Large intestine (tissue), 3 donors: ENCODE data around the gene ANKRA2. TPM values are rescaled to one million over a fixed set of nuclear protein-coding genes. Genes with fewer than 3 reads are reported as not detected.

Experiments
- DNase-seq, 2 donors: peaks; one replicate each; pipeline versions ENCODE4 v3.0.0 to v3.0.0-alpha.2; 2013
- H3K27ac ChIP-seq: one replicate; pipeline ENCODE4 v1.5.1; 2013; ENCODE audit warnings: low read length
- H3K27me3 ChIP-seq: 2 replicates; pipeline ENCODE4 v1.6.1; 2013; ENCODE audit warnings: low read length; ENCODE audit not compliant: control insufficient read depth, insufficient read depth
- H3K36me3 ChIP-seq: 2 replicates; pipeline ENCODE4 v1.6.1; 2013; ENCODE audit warnings: low read length; ENCODE audit not compliant: control insufficient read depth, insufficient read depth
- H3K4me1 ChIP-seq: one replicate; pipeline ENCODE4 v1.6.1; 2013; ENCODE audit warnings: low read length; ENCODE audit not compliant: control insufficient read depth, insufficient read depth
- H3K4me3 ChIP-seq: one replicate; pipeline ENCODE4 v1.5.1; 2013; ENCODE audit warnings: low read length
- H3K9me3 ChIP-seq: one replicate; pipeline ENCODE4 v1.6.1; 2013; ENCODE audit warnings: mild to moderate bottlenecking, low read depth, low read length, moderate library complexity; ENCODE audit not compliant: control insufficient read depth
- WGBS: methylation state at CpG from one replicate; pipeline ENCODE4 v1.1.5; 2013; ENCODE audit warnings: low lambda C conversion rate; ENCODE audit not compliant: insufficient coverage; 5-methylcytosine and 5-hydroxymethylcytosine counted together
- polyA plus RNA-seq: library from polyadenylated mRNA; unstranded; fragments of 120-200 nt; gene quantifications from one replicate; pipeline ENCODE4 v1.2.1, GENCODE V29; 2013

ANKRA2 gene
- polyA plus RNA-seq, 1 donor = 38.7 TPM

GRCh38 chr5:73552642-73553041, 12.8 kb downstream of the ANKRA2 start:
- H3K4me3 ChIP-seq = no peak overlapping the region
- no peaks in the 10 kb centered on the region for H3K27me3 ChIP-seq
- no peak for DNase-seq
- H3K4me1 ChIP-seq = no peaks in the 10 kb centered on the region
- H3K36me3 ChIP-seq = peaks cover 35% of the 10 kb centered on the region
- H3K27ac ChIP-seq = no peak overlapping the region
- H3K9me3 ChIP-seq = no peaks in the 10 kb centered on the region

- Histone ChIP-seq H3K4me3 (no peak overlapping the region), H3K4me1 (peaks cover 2% of the 10 kb centered on the region)
- 100% methylated on average over 1 of the region's 1 CpG for WGBS
Measured at GRCh38 chr5:73550016-73550415, 15.4 kb downstream of the ANKRA2 start.

DNA sequence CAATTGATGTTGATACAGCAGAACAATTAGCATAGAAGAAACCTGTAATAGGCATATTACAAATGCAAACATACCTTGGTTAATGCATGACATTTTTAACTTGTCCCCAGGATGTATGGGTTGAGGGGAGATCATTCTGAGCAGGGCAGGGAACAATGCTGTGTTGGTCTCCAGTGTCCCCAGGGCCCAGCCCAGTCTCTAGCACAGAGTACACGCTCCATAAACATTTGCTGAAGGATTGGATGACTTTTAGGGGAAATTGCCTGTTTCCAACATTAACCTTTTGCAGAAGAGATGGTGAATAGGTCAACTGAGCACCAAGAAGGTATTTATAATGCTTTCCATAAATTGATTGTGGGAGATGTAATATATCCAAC, 20.0 kb downstream of the ANKRA2 start:
- no peaks in the 10 kb centered on the region for H3K9me3 ChIP-seq
- peaks cover 15% of the 10 kb centered on the region for H3K4me1 ChIP-seq
- H3K27me3 ChIP-seq = no peaks in the 10 kb centered on the region
- H3K36me3 ChIP-seq = no peaks in the 10 kb centered on the region
- peak overlapping the region; percentile 45 for H3K27ac ChIP-seq
- DNase-seq = no peak
- no peak overlapping the region for H3K4me3 ChIP-seq
- no CpG with 5 or more reads among the region's 1 CpG for WGBS

More at GRCh38 chr5:73550016-73550415, 15.4 kb downstream of the ANKRA2 start:
- no peaks in the 10 kb centered on the region for H3K27me3 ChIP-seq
- DNase-seq = no peak
- H3K27ac ChIP-seq = no peak overlapping the region
- peaks cover 20% of the 10 kb centered on the region for H3K36me3 ChIP-seq
- H3K9me3 ChIP-seq = no peaks in the 10 kb centered on the region

DNA sequence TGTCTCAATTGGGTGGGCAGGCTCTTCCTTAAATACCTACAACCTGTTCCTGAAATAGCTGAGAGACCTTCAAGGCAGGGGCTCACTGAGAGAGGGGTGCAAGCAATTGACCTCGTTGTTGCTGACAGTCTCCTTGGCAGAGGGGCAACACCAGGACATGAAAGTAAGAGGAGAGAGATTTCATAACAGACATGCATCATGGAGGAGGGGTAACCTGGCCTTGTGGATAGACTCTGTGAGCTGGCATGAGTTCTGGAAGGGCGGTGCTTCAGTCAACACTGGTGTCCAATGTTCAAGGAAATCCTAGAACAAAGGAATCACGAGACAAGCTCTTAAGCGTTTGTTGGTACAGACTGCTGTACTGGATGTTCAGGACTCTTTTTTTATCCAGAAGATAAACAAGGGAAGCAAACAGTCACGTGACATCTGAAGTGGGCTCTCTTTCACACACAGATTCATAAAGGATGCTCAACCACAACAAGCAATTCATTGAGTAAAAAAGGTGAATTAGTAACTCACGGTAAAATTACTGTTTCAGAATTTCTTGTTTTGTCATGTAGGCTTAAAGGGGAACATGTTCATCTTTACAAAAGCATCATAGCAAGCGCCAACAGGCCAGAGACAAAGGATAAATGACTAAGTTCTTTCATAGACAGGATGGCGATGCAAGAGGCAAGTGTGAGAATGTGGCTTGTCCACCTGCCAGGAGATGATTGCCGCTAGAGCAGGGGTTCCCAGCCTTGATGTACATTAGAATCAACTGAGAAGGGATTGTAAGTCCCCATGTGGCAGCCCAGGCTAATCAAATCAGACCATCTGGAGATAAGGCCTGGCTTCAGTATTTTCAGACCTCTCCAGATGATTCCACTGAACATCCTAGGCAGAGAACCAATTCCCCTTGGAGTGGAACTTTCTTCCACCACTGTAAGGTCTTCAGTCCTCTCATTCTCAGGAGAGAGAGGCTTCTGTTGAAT, 20.7 kb downstream of the ANKRA2 start:
- peaks cover 15% of the 10 kb centered on the region for H3K4me1 ChIP-seq
- no peaks in the 10 kb centered on the region for H3K27me3 ChIP-seq
- no peak overlapping the region for H3K4me3 ChIP-seq
- H3K9me3 ChIP-seq = no peaks in the 10 kb centered on the region
- peak; percentile 87 to 96 for DNase-seq
- H3K36me3 ChIP-seq = no peaks in the 10 kb centered on the region
- H3K27ac ChIP-seq = peak overlapping the region; percentile 54
- WGBS = 25% methylated on average over 4 of the region's 9 CpGs

DNA sequence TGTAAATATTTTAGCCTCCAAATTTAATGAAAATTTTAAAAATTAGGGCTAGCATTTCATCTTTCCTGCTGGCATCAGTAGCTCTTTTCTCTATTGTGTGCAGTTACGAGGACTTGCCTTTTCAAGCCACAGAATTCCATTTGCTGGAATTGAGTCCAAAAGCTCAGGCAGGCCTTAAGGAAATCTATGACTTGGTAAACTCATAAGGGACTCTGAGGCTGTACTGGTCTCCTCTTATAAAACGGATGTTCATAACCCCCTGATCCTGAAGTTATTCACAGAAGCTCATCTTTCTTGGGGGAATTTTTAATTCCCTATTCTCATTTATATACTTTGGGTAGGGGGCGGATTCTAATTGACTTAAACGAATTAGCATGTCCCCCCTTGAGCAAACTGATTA, 23.4 kb downstream of the ANKRA2 start:
- peaks cover 15% of the 10 kb centered on the region for H3K4me1 ChIP-seq

GRCh38 chr5:73540192-73540591, 25.2 kb downstream of the ANKRA2 start:
- H3K4me3 ChIP-seq = no peak overlapping the region
- no peaks in the 10 kb centered on the region for H3K36me3 ChIP-seq
- H3K27ac ChIP-seq = no peak overlapping the region
- DNase-seq = no peak
- H3K9me3 ChIP-seq = no peaks in the 10 kb centered on the region
- WGBS = no CpG with 5 or more reads among the region's 3 CpGs
- peaks cover 14% of the 10 kb centered on the region for H3K4me1 ChIP-seq
- H3K27me3 ChIP-seq = no peaks in the 10 kb centered on the region

More for the DNA sequence above, 23.4 kb downstream of the ANKRA2 start:
- Histone ChIP-seq H3K27me3 (no peaks in the 10 kb centered on the region), H3K9me3 (no peaks in the 10 kb centered on the region), H3K36me3 (no peaks in the 10 kb centered on the region), H3K27ac (no peak overlapping the region), H3K4me3 (no peak overlapping the region)
- DNase-seq = peak in 1 of 2 donors; percentile 12
- no CpG with 5 or more reads among the region's 4 CpGs for WGBS

DNA sequence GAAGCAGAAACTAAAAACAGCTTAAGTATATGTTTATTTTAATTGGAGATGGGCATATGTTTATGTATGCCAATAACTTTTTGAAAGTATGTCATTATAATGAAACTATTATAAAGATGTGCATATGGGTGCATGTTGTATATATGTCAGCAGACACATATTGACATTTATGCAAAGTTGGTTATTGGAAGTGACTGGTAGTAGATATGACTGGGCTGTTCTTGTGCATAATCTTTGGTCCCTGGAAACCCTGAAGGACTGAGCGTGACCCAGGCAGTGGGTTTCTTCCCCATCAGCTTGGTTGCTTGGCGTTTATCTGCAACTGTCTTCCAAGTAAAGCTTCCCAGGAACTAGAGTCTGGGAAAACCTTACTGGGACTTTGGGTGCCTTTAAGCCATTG, 25.7 kb downstream of the ANKRA2 start:
- no peaks in the 10 kb centered on the region for H3K27me3 ChIP-seq
- DNase-seq = no peak
- WGBS = no CpG with 5 or more reads among the region's 2 CpGs
- no peak overlapping the region for H3K27ac ChIP-seq
- H3K36me3 ChIP-seq = no peaks in the 10 kb centered on the region
- no peaks in the 10 kb centered on the region for H3K9me3 ChIP-seq
- peaks cover 10% of the 10 kb centered on the region for H3K4me1 ChIP-seq
- no peak overlapping the region for H3K4me3 ChIP-seq

- no peak for DNase-seq
- Histone ChIP-seq H3K9me3 (no peaks in the 10 kb centered on the region), H3K27ac (no peak overlapping the region), H3K4me1 (no peaks in the 10 kb centered on the region), H3K36me3 (no peaks in the 10 kb centered on the region), H3K27me3 (peaks cover 2% of the 10 kb centered on the region), H3K4me3 (no peak overlapping the region)
- no CpG with 5 or more reads among the region's 2 CpGs for WGBS
Measured at GRCh38 chr5:73534971-73535370, 30.5 kb downstream of the ANKRA2 start.

DNA sequence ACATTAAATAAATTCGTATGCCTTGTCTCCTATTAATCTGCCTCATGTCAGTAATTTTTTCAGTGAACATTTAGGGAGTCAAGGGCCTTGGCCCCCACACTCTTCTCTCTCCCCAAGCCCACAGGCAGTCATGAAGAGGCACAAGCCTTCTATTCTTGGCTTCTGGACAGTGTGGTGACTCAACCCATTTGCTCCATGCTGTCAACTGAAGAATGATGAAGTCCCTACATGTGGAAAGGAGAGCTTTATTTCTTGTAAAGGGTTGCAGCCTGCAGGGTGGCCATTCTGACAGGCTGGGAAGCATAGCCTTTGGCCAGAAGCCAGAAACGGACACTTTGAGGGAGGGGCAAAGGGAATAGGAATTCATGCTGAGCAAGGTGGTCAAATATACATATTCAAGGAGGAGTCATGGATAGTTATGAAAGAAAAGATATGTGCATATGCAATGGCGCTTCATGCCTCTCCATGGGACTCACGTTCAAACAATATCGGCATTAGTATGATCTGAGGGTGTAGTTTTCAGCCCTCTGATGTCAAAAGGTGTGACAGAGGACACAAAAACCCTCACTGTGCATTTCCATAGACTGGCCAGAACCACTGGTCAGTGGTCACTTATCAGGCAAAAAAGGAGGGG, 31.3 kb downstream of the ANKRA2 start:
- Histone ChIP-seq H3K9me3 (no peaks in the 10 kb centered on the region), H3K36me3 (no peaks in the 10 kb centered on the region), H3K27me3 (peaks cover 2% of the 10 kb centered on the region), H3K4me3 (no peak overlapping the region), H3K27ac (no peak overlapping the region), H3K4me1 (no peaks in the 10 kb centered on the region)
- DNase-seq = no peak
- WGBS = 90% methylated on average over 2 of the region's 5 CpGs

- Histone ChIP-seq H3K36me3 (no peaks in the 10 kb centered on the region), H3K4me1 (no peaks in the 10 kb centered on the region), H3K27me3 (peaks cover 2% of the 10 kb centered on the region), H3K9me3 (no peaks in the 10 kb centered on the region), H3K4me3 (no peak overlapping the region), H3K27ac (no peak overlapping the region)
- no peak for DNase-seq
- no CpG with 5 or more reads among the region's 5 CpGs for WGBS
Measured at GRCh38 chr5:73532195-73532594, 33.2 kb downstream of the ANKRA2 start.
